ENCODE results near the gene DDX50.

DNA sequence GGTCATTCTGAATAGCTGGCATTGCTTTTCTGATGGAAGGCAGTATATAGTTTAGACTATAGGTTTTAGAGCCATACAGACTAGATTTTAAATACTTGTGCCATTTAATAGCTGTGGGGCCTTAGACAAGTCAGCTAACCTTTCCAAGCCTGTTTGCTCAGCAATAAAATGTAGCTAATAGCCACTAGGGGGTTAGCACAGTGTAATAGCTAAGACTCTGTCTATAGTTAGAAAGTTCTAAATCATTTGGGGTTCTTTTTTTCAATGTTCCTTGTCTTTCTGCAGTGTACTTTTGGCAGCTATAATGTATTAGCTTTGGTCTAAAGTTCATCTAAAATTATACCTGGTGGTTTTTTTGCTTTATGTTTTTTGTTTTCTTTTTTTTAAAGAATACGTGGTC is 80.0 kb downstream of the DDX50 start:
- TF ChIP-seq, protein P1, sequence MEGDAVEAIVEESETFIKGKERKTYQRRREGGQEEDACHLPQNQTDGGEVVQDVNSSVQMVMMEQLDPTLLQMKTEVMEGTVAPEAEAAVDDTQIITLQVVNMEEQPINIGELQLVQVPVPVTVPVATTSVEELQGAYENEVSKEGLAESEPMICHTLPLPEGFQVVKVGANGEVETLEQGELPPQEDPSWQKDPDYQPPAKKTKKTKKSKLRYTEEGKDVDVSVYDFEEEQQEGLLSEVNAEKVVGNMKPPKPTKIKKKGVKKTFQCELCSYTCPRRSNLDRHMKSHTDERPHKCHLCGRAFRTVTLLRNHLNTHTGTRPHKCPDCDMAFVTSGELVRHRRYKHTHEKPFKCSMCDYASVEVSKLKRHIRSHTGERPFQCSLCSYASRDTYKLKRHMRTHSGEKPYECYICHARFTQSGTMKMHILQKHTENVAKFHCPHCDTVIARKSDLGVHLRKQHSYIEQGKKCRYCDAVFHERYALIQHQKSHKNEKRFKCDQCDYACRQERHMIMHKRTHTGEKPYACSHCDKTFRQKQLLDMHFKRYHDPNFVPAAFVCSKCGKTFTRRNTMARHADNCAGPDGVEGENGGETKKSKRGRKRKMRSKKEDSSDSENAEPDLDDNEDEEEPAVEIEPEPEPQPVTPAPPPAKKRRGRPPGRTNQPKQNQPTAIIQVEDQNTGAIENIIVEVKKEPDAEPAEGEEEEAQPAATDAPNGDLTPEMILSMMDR (IDR thresholded peaks at IDR 0.05) = peak in 1 of 4 donors; percentile 11
- no peak for TF ChIP-seq POLR2A (IDR thresholded peaks at IDR 0.05)
